HepG2 (cell line): ENCODE data around the gene MYH7. TPM values are rescaled to one million over a fixed set of nuclear protein-coding genes. Genes with fewer than 3 reads are reported as not detected.

ENCODE experiments used
- AHR ChIP-seq: IDR thresholded peaks from 2 replicates; pipeline ENCODE4 v1.6.1; 2018; ENCODE audit warnings: missing genetic modification reagents, missing compliant biosample characterization
- GATAD2A ChIP-seq: IDR thresholded peaks from 2 replicates; pipeline ENCODE4 v1.6.1; 2016
- MAFF ChIP-seq: IDR thresholded peaks from 2 replicates; pipeline ENCODE4 v1.6.1; 2011; ENCODE audit warnings: low read depth, low read length, improper control_type of control experiment
- MXI1 ChIP-seq: IDR thresholded peaks from 3 replicates; pipeline ENCODE4 v1.6.1; 2012; ENCODE audit warnings: low read depth, low read length, inconsistent platforms, borderline replicate concordance
- MZF1 ChIP-seq: sonication (generic); formaldehyde crosslinking; IDR thresholded peaks from 2 replicates; pipeline ENCODE4 v1.8.1; 2023; ENCODE audit warnings: mild to moderate bottlenecking, missing genetic modification reagents, borderline replicate concordance
- NAIF1 ChIP-seq: sonication (generic); formaldehyde crosslinking; IDR thresholded peaks from 2 replicates; pipeline ENCODE4 v1.5.0; 2020; ENCODE audit warnings: mild to moderate bottlenecking, missing genetic modification reagents, borderline replicate concordance
- RCOR2 ChIP-seq: IDR thresholded peaks from 2 replicates; pipeline ENCODE4 v1.6.1; 2016; ENCODE audit warnings: missing biosample characterization, missing genetic modification reagents
- RXRA ChIP-seq: sonication (generic); formaldehyde crosslinking; IDR thresholded peaks from 2 replicates; pipeline ENCODE4 v1.5.1; 2020; ENCODE audit warnings: missing genetic modification reagents
- SNAPC2 ChIP-seq: sonication (generic); formaldehyde crosslinking; IDR thresholded peaks from 2 replicates; pipeline ENCODE4 v1.8.1; 2022; ENCODE audit warnings: mild to moderate bottlenecking, missing genetic modification reagents
- ZC3H13 ChIP-seq: sonication (generic); formaldehyde crosslinking; IDR thresholded peaks from 2 replicates; pipeline ENCODE4 v1.8.1; 2023; ENCODE audit warnings: mild to moderate bottlenecking, missing genetic modification reagents, moderate library complexity
- ZEB1 ChIP-seq: IDR thresholded peaks from 2 replicates; pipeline ENCODE4 v1.6.1; 2012; ENCODE audit warnings: mild to moderate bottlenecking, low read depth, inconsistent platforms; ENCODE audit not compliant: insufficient replicate concordance
- ZFP62 ChIP-seq: sonication (generic); formaldehyde crosslinking; IDR thresholded peaks from 2 replicates; pipeline ENCODE4 v1.4.0; 2020; ENCODE audit warnings: missing genetic modification reagents
- ZFP90 ChIP-seq: sonication (generic); formaldehyde crosslinking; IDR thresholded peaks from 2 replicates; pipeline ENCODE4 v1.8.0; 2022; ENCODE audit warnings: missing genetic modification reagents, mild to moderate bottlenecking, inconsistent platforms, borderline replicate concordance
- ZNF205 ChIP-seq: IDR thresholded peaks from 2 replicates; pipeline ENCODE4 v1.6.1; 2018; ENCODE audit warnings: missing biosample characterization, missing genetic modification reagents
- ZNF256 ChIP-seq: sonication (generic); formaldehyde crosslinking; conservative IDR thresholded peaks from 2 replicates; pipeline ENCODE4 v1.4.0; 2020; ENCODE audit warnings: missing genetic modification reagents
- ZNF281 ChIP-seq: sonication (generic); formaldehyde crosslinking; IDR thresholded peaks from 2 replicates; pipeline ENCODE4 v1.4.0; 2020; ENCODE audit warnings: missing genetic modification reagents, borderline replicate concordance
- ZNF326 ChIP-seq: sonication (generic); formaldehyde crosslinking; IDR thresholded peaks from 2 replicates; pipeline ENCODE4 v1.4.0; 2020; ENCODE audit warnings: missing genetic modification reagents, borderline replicate concordance
- ZNF34 ChIP-seq: sonication (generic); formaldehyde crosslinking; IDR thresholded peaks from 2 replicates; pipeline ENCODE4 v1.4.0; 2020; ENCODE audit warnings: mild to moderate bottlenecking, missing genetic modification reagents, borderline replicate concordance
- ZNF7 ChIP-seq: IDR thresholded peaks from 2 replicates; pipeline ENCODE4 v1.6.1; 2016; ENCODE audit warnings: missing biosample characterization, missing genetic modification reagents
- ZSCAN12 ChIP-seq: sonication (generic); formaldehyde crosslinking; IDR thresholded peaks from 2 replicates; pipeline ENCODE4 v1.9.0; 2021; ENCODE audit warnings: mild to moderate bottlenecking, missing genetic modification reagents
- polyA plus RNA-seq, 8 experiments: library from polyadenylated mRNA; depleted of rRNA in 3 of 8; stranded (reverse) in 7 of 8; unstranded in 1 of 8; fragments of >200 nt; fragmentation: Illumina TruSeq in 4 of 8; extraction: Trizol in 4 of 8; gene quantifications; 2 replicates each; pipeline versions ENCODE4 v1.2.1 to v1.2.3, GENCODE V29; 2011 to 2016; ENCODE audit warnings: low read depth in 4 of 8, missing spikeins in 1 of 8, mixed read lengths in 1 of 8; ENCODE audit not compliant: insufficient read depth in 1 of 8
- total RNA-seq, 5 experiments: library from RNA; depleted of rRNA; stranded (reverse); fragments of >200 nt; fragmentation: Illumina TruSeq; extraction: Trizol; gene quantifications; 2 replicates each; pipeline ENCODE4 v1.2.3, GENCODE V29; 2016; ENCODE audit warnings: low read depth in 1 of 5
- TF ChIP-seq, protein P1 (sequence below): fragments of 450-650 bp; IDR thresholded peaks from 2 replicates; pipeline ENCODE4 v1.6.1; 2016
- TF ChIP-seq, protein P2 (sequence below): sonication (generic); formaldehyde crosslinking; IDR thresholded peaks from 2 replicates; pipeline ENCODE4 v1.5.1; 2020; ENCODE audit warnings: missing genetic modification reagents, mild to moderate bottlenecking, borderline replicate concordance

The MYH7 gene
- total and polyA plus RNA-seq, 2 of the 13 experiments (the other 11 are each of a cell fraction or from before 2014, with no cell fraction given), result 0.04 TPM; not detected in 1

- TF ChIP-seq ZNF281 (no peak), ZNF34 (peak; percentile 99), NAIF1 (CRISPR knock-in tag) (peak; percentile 30; the same call in 1 of the 2 replicates), AHR (peak; percentile 94; the same call in 1 of the 2 replicates), ZSCAN12 (CRISPR knock-in tag) (no peak), ZNF256 (CRISPR knock-in tag) (peak; percentile 86), GATAD2A (CRISPR knock-in tag) (peak; percentile 58), MAFF (no peak), ZEB1 (no peak), ZC3H13 (CRISPR knock-in tag) (peak; percentile 59), ZFP90 (CRISPR knock-in tag) (no peak; the same call in 1 of the 2 replicates), ZNF7 (CRISPR knock-in tag) (no peak; the same call in none of the 2 replicates), ZNF326 (CRISPR knock-in tag) (no peak), SNAPC2 (CRISPR knock-in tag) (peak; percentile 43; the same call in 1 of the 2 replicates), ZNF205 (CRISPR knock-in tag) (peak; percentile 83), ZFP62 (CRISPR knock-in tag) (no peak; the same call in 1 of the 2 replicates), RCOR2 (CRISPR knock-in tag) (peak; percentile 90), MXI1 (peak; percentile 86; the same call in 1 of the 3 replicates), RXRA (peak; percentile 45; the same call in 1 of the 2 replicates), MZF1 (no peak; the same call in 1 of the 2 replicates)
- TF ChIP-seq, protein P1, sequence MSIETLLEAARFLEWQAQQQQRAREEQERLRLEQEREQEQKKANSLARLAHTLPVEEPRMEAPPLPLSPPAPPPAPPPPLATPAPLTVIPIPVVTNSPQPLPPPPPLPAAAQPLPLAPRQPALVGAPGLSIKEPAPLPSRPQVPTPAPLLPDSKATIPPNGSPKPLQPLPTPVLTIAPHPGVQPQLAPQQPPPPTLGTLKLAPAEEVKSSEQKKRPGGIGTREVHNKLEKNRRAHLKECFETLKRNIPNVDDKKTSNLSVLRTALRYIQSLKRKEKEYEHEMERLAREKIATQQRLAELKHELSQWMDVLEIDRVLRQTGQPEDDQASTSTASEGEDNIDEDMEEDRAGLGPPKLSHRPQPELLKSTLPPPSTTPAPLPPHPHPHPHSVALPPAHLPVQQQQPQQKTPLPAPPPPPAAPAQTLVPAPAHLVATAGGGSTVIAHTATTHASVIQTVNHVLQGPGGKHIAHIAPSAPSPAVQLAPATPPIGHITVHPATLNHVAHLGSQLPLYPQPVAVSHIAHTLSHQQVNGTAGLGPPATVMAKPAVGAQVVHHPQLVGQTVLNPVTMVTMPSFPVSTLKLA, result no peak
- TF ChIP-seq, protein P2, sequence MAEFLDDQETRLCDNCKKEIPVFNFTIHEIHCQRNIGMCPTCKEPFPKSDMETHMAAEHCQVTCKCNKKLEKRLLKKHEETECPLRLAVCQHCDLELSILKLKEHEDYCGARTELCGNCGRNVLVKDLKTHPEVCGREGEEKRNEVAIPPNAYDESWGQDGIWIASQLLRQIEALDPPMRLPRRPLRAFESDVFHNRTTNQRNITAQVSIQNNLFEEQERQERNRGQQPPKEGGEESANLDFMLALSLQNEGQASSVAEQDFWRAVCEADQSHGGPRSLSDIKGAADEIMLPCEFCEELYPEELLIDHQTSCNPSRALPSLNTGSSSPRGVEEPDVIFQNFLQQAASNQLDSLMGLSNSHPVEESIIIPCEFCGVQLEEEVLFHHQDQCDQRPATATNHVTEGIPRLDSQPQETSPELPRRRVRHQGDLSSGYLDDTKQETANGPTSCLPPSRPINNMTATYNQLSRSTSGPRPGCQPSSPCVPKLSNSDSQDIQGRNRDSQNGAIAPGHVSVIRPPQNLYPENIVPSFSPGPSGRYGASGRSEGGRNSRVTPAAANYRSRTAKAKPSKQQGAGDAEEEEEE (CRISPR knock-in tag), result no peak; the same call in 1 of the 2 replicates
Measured at GRCh38 chr14:23469127-23469905, 33.9 kb upstream of the MYH7 start, which contains the start of gene NGDN (continued).
